H1 (cell line): ENCODE data around the gene LIPM. TPM values are rescaled to one million over a fixed set of nuclear protein-coding genes. Genes with fewer than 3 reads are reported as not detected.

Experiments used
- EGR1 ChIP-seq: IDR thresholded peaks from 2 replicates; pipeline ENCODE4 v1.6.1; 2011; ENCODE audit warnings: low read depth, low read length, borderline replicate concordance
- EP300 ChIP-seq, 2 experiments: IDR thresholded peaks; 1 replicate in 1 of 2; 2 replicates in 1 of 2; pipeline ENCODE4 v1.6.1; 2011 to 2012; ENCODE audit warnings: low read depth in 2 of 2, low read length in 2 of 2, mild to moderate bottlenecking in 2 of 2, borderline replicate concordance in 1 of 2, inconsistent platforms in 1 of 2, moderate library complexity in 1 of 2
- KDM4A ChIP-seq: IDR thresholded peaks from one replicate; pipeline ENCODE4 v1.7.1; 2012; ENCODE audit warnings: low read depth, mild to moderate bottlenecking, moderate library complexity, low read length, inconsistent platforms; ENCODE audit not compliant: severe bottlenecking
- RFX5 ChIP-seq: IDR thresholded peaks from 2 replicates; pipeline ENCODE4 v1.6.1; 2011; ENCODE audit warnings: low read depth, low read length, improper control_type of control experiment, borderline replicate concordance
- SIX5 ChIP-seq: IDR thresholded peaks from 2 replicates; pipeline ENCODE4 v1.6.1; 2011; ENCODE audit warnings: mild to moderate bottlenecking, low read depth, low read length
- polyA plus RNA-seq, 7 experiments: library from polyadenylated mRNA; depleted of rRNA in 3 of 7; stranded (reverse) in 5 of 7; unstranded in 2 of 7; fragments of >200 nt in 5 of 7; fragments of 200-250 nt in 2 of 7; gene quantifications; 1 replicate in 5 of 7; 2 replicates in 1 of 7; 4 replicates in 1 of 7; pipeline versions ENCODE4 v1.2.1 to v1.2.3, GENCODE V29; 2011 to 2013; ENCODE audit warnings: missing spikeins in 2 of 7, mixed read lengths in 2 of 7
- total RNA-seq: library from RNA; stranded (reverse); fragmentation: NEBNext Ultra II Directional; extraction: Animal tissue kit (Norgen Biotek cat#: 25700); gene quantifications from 2 replicates; pipeline ENCODE4 v1.2.1, GENCODE V29; 2021
- TF ChIP-seq, protein P1 (sequence below): IDR thresholded peaks from 2 replicates; pipeline ENCODE4 v1.6.1; 2012; ENCODE audit warnings: inconsistent platforms

LIPM gene
- total and polyA plus RNA-seq, 2 of the 8 experiments (the other 6 are each of a cell fraction or from before 2014, with no cell fraction given), result not detected

DNA sequence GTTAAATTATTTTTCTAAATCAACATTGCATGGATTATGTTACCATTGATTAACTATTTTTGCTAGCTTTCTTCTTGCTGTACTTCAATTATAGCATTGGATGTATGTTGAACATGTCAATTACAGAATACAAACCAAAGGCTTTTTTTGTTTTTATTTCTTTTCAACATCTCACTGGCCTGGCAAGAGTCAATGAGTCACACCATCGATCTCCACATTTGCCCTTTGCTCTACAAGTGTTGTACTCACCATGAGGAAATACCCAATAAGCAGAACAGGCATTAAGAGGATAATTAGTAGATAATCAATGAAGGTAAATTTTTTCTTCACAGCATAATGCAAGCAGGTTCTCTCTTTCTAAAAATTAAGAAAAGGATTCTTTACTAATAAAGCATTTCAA is 25.8 kb downstream of the LIPM start (continued):
- TF ChIP-seq EP300 (IDR thresholded peaks at IDR 0.05; ENCODE audit: borderline replicate concordance in 1 of 2, low read depth in 2 of 2, low read length in 2 of 2) (no peak), EGR1 (no peak), RFX5 (no peak), SIX5 (no peak), KDM4A (no peak)
- TF ChIP-seq, protein P1, sequence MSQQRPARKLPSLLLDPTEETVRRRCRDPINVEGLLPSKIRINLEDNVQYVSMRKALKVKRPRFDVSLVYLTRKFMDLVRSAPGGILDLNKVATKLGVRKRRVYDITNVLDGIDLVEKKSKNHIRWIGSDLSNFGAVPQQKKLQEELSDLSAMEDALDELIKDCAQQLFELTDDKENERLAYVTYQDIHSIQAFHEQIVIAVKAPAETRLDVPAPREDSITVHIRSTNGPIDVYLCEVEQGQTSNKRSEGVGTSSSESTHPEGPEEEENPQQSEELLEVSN, result no peak
